H9 (cell line): ENCODE measurements around the gene GRIK3. TPM values are rescaled to one million over a fixed set of nuclear protein-coding genes. Genes with fewer than 3 reads are reported as not detected.
A peak's percentile ranks its signal among the peaks of the same experiment; 100 is the strongest.

ENCODE experiments used
- DNase-seq: peaks from one replicate; pipeline ENCODE4 v3.0.0-alpha.2; 2017
- H2AFZ ChIP-seq: one replicate; pipeline ENCODE4 v1.6.1; 2013; ENCODE audit warnings: mild to moderate bottlenecking, low read length, control low read depth, moderate library complexity
- H2AK5ac ChIP-seq: 2 replicates; pipeline ENCODE4 v1.6.1; 2013; ENCODE audit warnings: low read length, control low read depth, mixed read lengths; ENCODE audit not compliant: insufficient read length
- H2BK120ac ChIP-seq: one replicate; pipeline ENCODE4 v1.6.1; 2013; ENCODE audit warnings: low read depth, mild to moderate bottlenecking, low read length, control low read depth, inconsistent platforms; ENCODE audit not compliant: poor library complexity, severe bottlenecking
- H2BK12ac ChIP-seq: 2 replicates; pipeline ENCODE4 v1.6.1; 2013; ENCODE audit warnings: low read length, control low read depth, mixed read lengths, low read depth; ENCODE audit not compliant: insufficient read length
- H2BK15ac ChIP-seq: 2 replicates; pipeline ENCODE4 v1.6.1; 2013; ENCODE audit warnings: low read depth, low read length, control low read depth
- H2BK20ac ChIP-seq: one replicate; pipeline ENCODE4 v1.6.1; 2013; ENCODE audit warnings: low read depth, mild to moderate bottlenecking, low read length, control low read depth, inconsistent platforms; ENCODE audit not compliant: poor library complexity, severe bottlenecking
- H2BK5ac ChIP-seq: 2 replicates; pipeline ENCODE4 v1.6.1; 2013; ENCODE audit warnings: low read length, control low read depth, mixed read lengths; ENCODE audit not compliant: insufficient read length
- H3K14ac ChIP-seq: 2 replicates; pipeline ENCODE4 v1.6.1; 2013; ENCODE audit warnings: low read length, control low read depth; ENCODE audit not compliant: insufficient read depth
- H3K18ac ChIP-seq: 2 replicates; pipeline ENCODE4 v1.6.1; 2013; ENCODE audit warnings: low read depth, mild to moderate bottlenecking, mixed read lengths, low read length, control low read depth; ENCODE audit not compliant: insufficient read length
- H3K23ac ChIP-seq: 2 replicates; pipeline ENCODE4 v1.6.1; 2013; ENCODE audit warnings: low read length, control low read depth, mixed read lengths, low read depth; ENCODE audit not compliant: insufficient read length
- H3K23me2 ChIP-seq: 2 replicates; pipeline ENCODE4 v1.6.1; 2013; ENCODE audit warnings: low read depth, mild to moderate bottlenecking, mixed read lengths, low read length, control low read depth; ENCODE audit not compliant: insufficient read length, poor library complexity, severe bottlenecking
- H3K27ac ChIP-seq: 2 replicates; pipeline ENCODE4 v1.5.1; 2013; ENCODE audit warnings: low read length, control low read depth, mixed read lengths, low read depth; ENCODE audit not compliant: insufficient read length
- H3K27me3 ChIP-seq: 2 replicates; pipeline ENCODE4 v1.6.1; 2013; ENCODE audit warnings: low read length, control low read depth, inconsistent platforms; ENCODE audit not compliant: insufficient read depth
- H3K4ac ChIP-seq: 2 replicates; pipeline ENCODE4 v1.6.1; 2013; ENCODE audit warnings: low read depth, mild to moderate bottlenecking, control low read depth, inconsistent platforms, low read length, moderate library complexity
- H3K4me1 ChIP-seq: 2 replicates; pipeline ENCODE4 v1.6.1; 2013; ENCODE audit warnings: low read length, control low read depth, inconsistent platforms; ENCODE audit not compliant: insufficient read depth
- H3K4me2 ChIP-seq: 2 replicates; pipeline ENCODE4 v1.6.1; 2013; ENCODE audit warnings: low read length, control low read depth, mixed read lengths; ENCODE audit not compliant: insufficient read length, insufficient read depth
- H3K56ac ChIP-seq: 2 replicates; pipeline ENCODE4 v1.6.1; 2013; ENCODE audit warnings: low read depth, mild to moderate bottlenecking, mixed read lengths, low read length, control low read depth; ENCODE audit not compliant: insufficient read length
- H3K79me1 ChIP-seq: 2 replicates; pipeline ENCODE4 v1.6.1; 2013; ENCODE audit warnings: low read depth, mild to moderate bottlenecking, moderate library complexity, low read length, control low read depth, inconsistent platforms; ENCODE audit not compliant: insufficient read depth, poor library complexity, severe bottlenecking
- H3K79me2 ChIP-seq: 2 replicates; pipeline ENCODE4 v1.6.1; 2013; ENCODE audit warnings: low read length, control low read depth, inconsistent platforms; ENCODE audit not compliant: insufficient read depth
- H3K9ac ChIP-seq: 2 replicates; pipeline ENCODE4 v1.6.1; 2013; ENCODE audit warnings: low read length, control low read depth, mixed read lengths; ENCODE audit not compliant: insufficient read length; ENCODE audit errors: extremely low read depth
- H3K9me3 ChIP-seq: one replicate; pipeline ENCODE4 v1.6.1; 2013; ENCODE audit warnings: low read depth, low read length, inconsistent platforms; ENCODE audit not compliant: control insufficient read depth
- H3T11ph ChIP-seq: one replicate; pipeline ENCODE4 v1.6.1; 2013; ENCODE audit warnings: mild to moderate bottlenecking, low read length, control low read depth, inconsistent platforms
- H4K20me1 ChIP-seq: one replicate; pipeline ENCODE4 v1.6.1; 2013; ENCODE audit not compliant: control insufficient read depth, insufficient read length, insufficient read depth
- H4K5ac ChIP-seq: 2 replicates; pipeline ENCODE4 v1.6.1; 2013; ENCODE audit warnings: low read depth, mild to moderate bottlenecking, mixed read lengths, low read length, control low read depth; ENCODE audit not compliant: insufficient read length
- H4K8ac ChIP-seq: replicated peaks from 2 replicates; pipeline ENCODE4 v1.6.1; 2013; ENCODE audit warnings: low read length, control low read depth, mixed read lengths, low read depth; ENCODE audit not compliant: insufficient read length
- H4K91ac ChIP-seq: 2 replicates; pipeline ENCODE4 v1.6.1; 2013; ENCODE audit warnings: low read depth, mild to moderate bottlenecking, moderate library complexity, mixed read lengths, low read length, control low read depth; ENCODE audit not compliant: insufficient read length
- H3K27ac Mint-ChIP-seq, 3 experiments: 2 replicates in 2 of 3; 3 replicates in 1 of 3; pipeline ENCODE4 v1.8.0; 2020 to 2021; ENCODE audit warnings: mixed read lengths in 3 of 3, mild to moderate bottlenecking in 1 of 3, moderate library complexity in 1 of 3
- H3K27me3 Mint-ChIP-seq: 2 replicates; pipeline ENCODE4 v1.8.0; 2021; ENCODE audit warnings: low read depth, mild to moderate bottlenecking, moderate library complexity, mixed read lengths
- H3K36me3 Mint-ChIP-seq, 3 experiments: 2 replicates in 2 of 3; 3 replicates in 1 of 3; pipeline ENCODE4 v1.8.0; 2020 to 2021; ENCODE audit warnings: low read depth in 3 of 3, mixed read lengths in 3 of 3; ENCODE audit not compliant: insufficient read depth in 1 of 3
- H3K4me1 Mint-ChIP-seq, 2 experiments: 2 replicates each; pipeline ENCODE4 v1.8.0; 2020; ENCODE audit warnings: mixed read lengths in 2 of 2
- H3K4me3 Mint-ChIP-seq, 2 experiments: 2 replicates in 1 of 2; 3 replicates in 1 of 2; pipeline ENCODE4 v1.8.0; 2020 to 2021; ENCODE audit warnings: mild to moderate bottlenecking in 2 of 2, mixed read lengths in 2 of 2, moderate library complexity in 1 of 2
- H3K9me3 Mint-ChIP-seq, 2 experiments: 2 replicates in 1 of 2; 3 replicates in 1 of 2; pipeline ENCODE4 v1.8.0; 2020; ENCODE audit warnings: mild to moderate bottlenecking in 2 of 2, mixed read lengths in 2 of 2, moderate library complexity in 1 of 2
- CTCF ChIP-seq: fragments of 200-600 bp; sonication (generic); conservative IDR thresholded peaks from 3 replicates; pipeline ENCODE4 v1.8.0; 2021; ENCODE audit warnings: antibody characterized with exemption, mild to moderate bottlenecking
- WGBS: extraction: QIAGEN DNeasy Blood & Tissue Kit; methylation state at CpG from one replicate; pipeline ENCODE4 v1.1.7; 2013; ENCODE audit warnings: missing lambda C conversion rate, low lambda C conversion rate, mixed read lengths; ENCODE audit not compliant: insufficient read length; ENCODE audit errors: extremely low coverage; 5-methylcytosine and 5-hydroxymethylcytosine counted together
- total RNA-seq: library from RNA; stranded (reverse); gene quantifications from 2 replicates; pipeline ENCODE4 v1.2.1, GENCODE V29; 2021

Gene GRIK3
- total RNA-seq, 1 experiment from 2014 or later, result 1.7 TPM

GRCh38 chr1:36885540-36886357, 148.6 kb downstream of the GRIK3 start:
- Histone ChIP-seq H4K20me1 (no peaks in the 10 kb centered on the region), H3K4ac (no peak overlapping the region), H3K23me2 (no peaks in the 10 kb centered on the region), H4K5ac (no peak overlapping the region), H3K18ac (no peak overlapping the region), H2BK5ac (no peak overlapping the region), H3K27ac (no peak overlapping the region), H3K9me3 (no peaks in the 10 kb centered on the region), H4K8ac (no peak overlapping the region), H3T11ph (no peak overlapping the region), H2BK15ac (no peak overlapping the region), H3K23ac (no peak overlapping the region), H3K27me3 (no peaks in the 10 kb centered on the region), H2BK120ac (no peak overlapping the region), H4K91ac (no peak overlapping the region), H2BK20ac (no peak overlapping the region), H2BK12ac (no peak overlapping the region), H3K4me1 (no peaks in the 10 kb centered on the region), H3K79me1 (no peaks in the 10 kb centered on the region), H3K79me2 (no peaks in the 10 kb centered on the region), H2AFZ (no peak overlapping the region), H3K56ac (no peak overlapping the region), H2AK5ac (no peak overlapping the region), H3K9ac (no peak overlapping the region), H3K4me2 (no peak overlapping the region), H3K14ac (no peak overlapping the region)
- H3K27me3 Mint-ChIP-seq, result no peaks in the 10 kb centered on the region; the same call in 1 of the 2 replicates
- H3K4me3 Mint-ChIP-seq, result no peak overlapping the region
- peak; percentile 67 for TF ChIP-seq CTCF
- no peaks in the 10 kb centered on the region; a peak in 1 of 7 replicates for H3K36me3 Mint-ChIP-seq
- H3K27ac Mint-ChIP-seq, result no peak overlapping the region
- WGBS, result no CpG with 5 or more reads among the region's 7 CpGs
- H3K4me1 Mint-ChIP-seq, result no peaks in the 10 kb centered on the region
- H3K9me3 Mint-ChIP-seq, result no peaks in the 10 kb centered on the region
- DNase-seq, result peak; percentile 52
